Choroid plexus epithelial cell (primary cell): ENCODE measurements around the gene SAMD4A.

Experiments used
- DNase-seq: peaks from one replicate; pipeline ENCODE4 v3.0.0-alpha.2; 2010; ENCODE audit warnings: low read depth
- H3K4me3 ChIP-seq: 2 replicates; pipeline ENCODE4 v1.5.1; 2011; ENCODE audit warnings: low read depth, mild to moderate bottlenecking, control low read depth, low read length, moderate library complexity
- TF ChIP-seq, protein P1 (sequence below): conservative IDR thresholded peaks from 2 replicates; pipeline ENCODE4 v1.5.1; 2011; ENCODE audit warnings: low read depth, mild to moderate bottlenecking, control low read depth, inconsistent platforms, low read length, moderate library complexity

SAMD4A gene

DNA sequence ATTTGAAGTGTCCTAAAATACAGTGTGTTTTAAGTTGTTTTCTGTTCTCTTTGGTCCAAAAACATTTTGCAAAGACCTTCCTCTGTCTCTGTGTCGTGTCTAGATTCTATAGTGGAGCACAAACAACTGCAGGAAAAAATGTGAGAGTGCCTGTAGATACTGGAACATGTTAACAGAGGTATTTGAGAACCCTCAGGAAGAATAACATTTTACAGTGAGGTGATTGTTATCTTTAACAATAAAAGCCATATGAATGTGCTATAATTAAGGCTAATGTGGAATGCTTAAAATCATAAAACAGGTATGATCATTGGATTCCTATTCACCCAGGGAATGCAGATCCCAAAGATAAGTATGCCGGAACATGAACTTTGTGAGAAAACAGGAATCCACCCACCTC is 98.0 kb downstream of the SAMD4A start:
- no peak overlapping the region for H3K4me3 ChIP-seq

GRCh38 chr14:54665946-54666345 is 99.0 kb downstream of the SAMD4A start:
- TF ChIP-seq, protein P1, sequence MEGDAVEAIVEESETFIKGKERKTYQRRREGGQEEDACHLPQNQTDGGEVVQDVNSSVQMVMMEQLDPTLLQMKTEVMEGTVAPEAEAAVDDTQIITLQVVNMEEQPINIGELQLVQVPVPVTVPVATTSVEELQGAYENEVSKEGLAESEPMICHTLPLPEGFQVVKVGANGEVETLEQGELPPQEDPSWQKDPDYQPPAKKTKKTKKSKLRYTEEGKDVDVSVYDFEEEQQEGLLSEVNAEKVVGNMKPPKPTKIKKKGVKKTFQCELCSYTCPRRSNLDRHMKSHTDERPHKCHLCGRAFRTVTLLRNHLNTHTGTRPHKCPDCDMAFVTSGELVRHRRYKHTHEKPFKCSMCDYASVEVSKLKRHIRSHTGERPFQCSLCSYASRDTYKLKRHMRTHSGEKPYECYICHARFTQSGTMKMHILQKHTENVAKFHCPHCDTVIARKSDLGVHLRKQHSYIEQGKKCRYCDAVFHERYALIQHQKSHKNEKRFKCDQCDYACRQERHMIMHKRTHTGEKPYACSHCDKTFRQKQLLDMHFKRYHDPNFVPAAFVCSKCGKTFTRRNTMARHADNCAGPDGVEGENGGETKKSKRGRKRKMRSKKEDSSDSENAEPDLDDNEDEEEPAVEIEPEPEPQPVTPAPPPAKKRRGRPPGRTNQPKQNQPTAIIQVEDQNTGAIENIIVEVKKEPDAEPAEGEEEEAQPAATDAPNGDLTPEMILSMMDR, result no peak

More for the DNA sequence above, 98.0 kb downstream of the SAMD4A start:
- TF ChIP-seq, protein P1, result no peak
- no peak for DNase-seq

DNA sequence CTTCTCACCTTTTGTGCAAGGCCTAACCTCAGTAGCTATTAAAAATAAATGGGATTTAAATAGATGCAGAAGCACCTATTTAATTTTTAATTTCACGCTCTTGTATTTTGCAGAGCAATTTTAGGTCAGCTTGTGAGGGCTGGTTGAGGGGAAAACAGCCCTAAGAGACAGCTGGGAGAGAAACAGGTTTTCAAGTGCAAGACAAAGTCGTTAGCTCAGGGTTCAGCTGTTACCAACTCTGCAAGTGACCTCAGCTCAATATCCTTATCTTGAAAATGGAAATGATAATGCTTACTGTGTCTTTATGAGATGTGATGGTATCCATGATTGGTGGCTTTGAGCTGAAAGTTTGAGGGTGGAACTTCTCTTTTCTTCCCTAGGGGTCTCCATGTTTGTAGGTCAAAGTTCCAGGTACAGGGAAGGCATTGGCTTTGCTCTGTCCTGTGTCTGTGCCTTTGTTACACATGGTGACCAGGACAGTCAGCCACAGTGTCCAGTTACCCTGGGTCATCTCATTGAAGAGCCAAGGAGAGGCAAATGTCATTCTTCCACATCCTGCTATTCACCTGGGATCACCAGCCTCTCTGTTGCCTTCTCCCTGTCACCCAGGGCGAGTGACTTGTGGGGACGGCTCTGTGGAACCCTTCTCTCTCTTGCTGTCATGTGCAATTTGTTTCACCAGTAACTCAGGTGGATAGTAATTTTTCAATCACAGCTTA is 100.3 kb downstream of the SAMD4A start:
- H3K4me3 ChIP-seq, result no peak overlapping the region
- TF ChIP-seq, protein P1, result no peak
- no peak for DNase-seq

More at GRCh38 chr14:54665946-54666345, 99.0 kb downstream of the SAMD4A start:
- no peak for DNase-seq
- H3K4me3 ChIP-seq, result no peak overlapping the region

DNA sequence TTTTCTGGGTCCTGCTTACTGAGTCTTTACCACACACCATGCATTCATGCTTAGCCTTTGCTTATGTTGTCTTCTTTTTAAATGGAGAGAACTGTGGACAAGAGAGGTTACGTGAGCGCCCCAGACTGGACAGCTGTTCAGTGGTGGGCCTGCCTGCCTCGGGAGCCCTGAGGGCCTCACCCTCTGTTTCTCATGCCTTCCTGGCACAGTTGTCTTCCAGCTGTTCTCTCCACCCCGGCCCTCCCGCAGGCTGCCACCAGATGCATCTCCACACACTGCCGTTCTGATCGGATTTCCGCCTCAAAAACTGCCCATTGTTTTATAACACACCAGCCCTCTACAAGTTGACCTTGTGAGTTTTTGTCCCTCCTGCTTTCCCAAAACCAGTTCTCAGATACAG is 100.8 kb downstream of the SAMD4A start:
- H3K4me3 ChIP-seq, result no peak overlapping the region
- TF ChIP-seq, protein P1, result no peak
- no peak for DNase-seq

DNA sequence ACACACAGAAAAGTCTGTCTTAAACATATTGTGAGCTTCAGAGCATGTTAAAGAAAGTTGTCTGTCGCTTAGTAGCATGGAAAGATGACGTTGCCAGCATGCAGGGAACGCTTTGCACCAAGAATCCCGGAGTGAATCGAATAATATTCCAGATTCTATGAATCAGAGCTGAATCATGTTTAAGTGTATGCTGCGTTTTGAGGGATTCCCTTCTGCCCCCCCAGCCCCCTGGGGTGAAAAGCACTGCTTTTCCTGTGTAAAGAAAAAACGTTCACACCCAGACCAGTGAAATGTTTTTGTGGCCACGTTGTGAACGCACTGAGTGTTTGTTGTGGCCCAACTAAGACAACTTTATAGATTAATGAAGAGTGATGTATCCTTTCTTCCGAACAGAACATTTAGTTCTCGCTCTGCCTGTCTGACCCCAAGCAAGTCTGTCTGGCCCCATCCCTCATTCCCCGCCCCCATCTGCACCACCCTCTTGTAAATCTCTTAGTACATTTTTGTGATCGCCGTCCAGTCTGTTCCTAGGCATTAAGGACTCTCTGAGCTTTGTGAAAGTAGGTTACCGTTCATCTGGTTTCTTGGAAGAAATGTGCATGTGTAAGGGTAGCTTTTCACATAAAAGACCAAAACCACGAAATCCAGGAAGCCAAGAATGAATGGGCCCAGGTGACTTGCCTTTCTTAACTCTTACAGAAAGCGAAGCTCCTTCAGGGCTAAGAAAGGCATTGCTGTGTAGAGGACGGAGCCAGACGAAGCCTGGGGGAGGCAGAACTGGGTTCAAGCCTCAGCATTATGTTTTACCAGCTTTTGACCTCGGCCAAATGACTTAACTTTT is 103.0 kb downstream of the SAMD4A start:
- H3K4me3 ChIP-seq, result no peak overlapping the region
- DNase-seq, result peak; percentile 95
- TF ChIP-seq, protein P1, result no peak

DNA sequence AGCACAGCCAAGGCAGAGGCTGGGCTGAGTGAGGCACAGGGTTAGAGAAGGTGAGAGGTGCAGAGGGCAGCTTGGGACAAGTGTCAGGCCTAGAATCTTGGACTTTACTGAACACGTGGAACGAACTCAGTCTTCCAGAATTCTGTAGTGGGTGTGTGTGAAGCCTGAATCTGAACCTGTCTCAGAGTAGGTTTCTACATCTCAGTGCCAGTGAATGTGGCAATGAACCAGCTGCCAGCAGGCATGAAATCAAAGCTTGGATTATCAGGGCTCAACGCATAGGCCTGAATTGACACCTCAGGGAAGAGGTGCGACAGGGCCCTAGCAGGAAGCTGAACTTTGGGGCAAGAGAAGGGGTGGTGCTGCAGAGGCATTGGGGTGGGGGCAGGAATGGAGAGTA is 104.6 kb downstream of the SAMD4A start:
- no peak overlapping the region for H3K4me3 ChIP-seq
- TF ChIP-seq, protein P1, result no peak
- DNase-seq, result no peak
